ENCODE measurements around the gene MYO6. TPM values are rescaled to one million over a fixed set of nuclear protein-coding genes. Genes with fewer than 3 reads are reported as not detected.

MYO6 gene
- total RNA-seq, 1 experiment from 2014 or later = 122 TPM

DNA sequence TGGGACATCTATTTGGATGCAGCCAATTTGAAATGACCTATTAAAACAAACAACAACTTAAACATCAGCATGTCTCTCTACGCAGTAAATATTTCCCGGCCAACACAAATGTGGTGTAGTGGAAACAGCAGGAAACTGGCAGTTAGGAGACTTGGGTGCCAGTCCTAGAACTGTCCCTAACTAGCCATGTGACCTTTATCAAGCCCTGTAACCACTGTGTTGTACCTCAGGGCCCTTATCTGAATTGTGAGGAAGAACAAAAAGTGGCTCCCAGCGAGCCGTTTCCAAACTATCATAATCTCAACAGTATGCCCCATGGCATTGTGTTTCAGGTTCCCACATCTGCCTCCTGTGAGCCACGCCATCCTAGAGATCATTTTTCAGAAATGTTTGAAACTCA, 198.9 kb downstream of the MYO6 start:
- Mint-ChIP-seq H3K9me3 (ENCODE audit: low read depth, unreplicated experiment) (no peaks in the 10 kb centered on the region), H3K27ac (ENCODE audit: unreplicated experiment) (no peak overlapping the region), H3K27me3 (ENCODE audit: unreplicated experiment) (peaks cover 15% of the 10 kb centered on the region), H3K4me3 (ENCODE audit: low read depth, unreplicated experiment) (no peak overlapping the region), H3K36me3 (ENCODE audit: insufficient read depth, unreplicated experiment) (no peaks in the 10 kb centered on the region), H3K4me1 (ENCODE audit: low read depth, unreplicated experiment) (peaks cover 7% of the 10 kb centered on the region)
- CTCF ChIA-PET = no interaction called here
- TF ChIP-seq, protein P1, sequence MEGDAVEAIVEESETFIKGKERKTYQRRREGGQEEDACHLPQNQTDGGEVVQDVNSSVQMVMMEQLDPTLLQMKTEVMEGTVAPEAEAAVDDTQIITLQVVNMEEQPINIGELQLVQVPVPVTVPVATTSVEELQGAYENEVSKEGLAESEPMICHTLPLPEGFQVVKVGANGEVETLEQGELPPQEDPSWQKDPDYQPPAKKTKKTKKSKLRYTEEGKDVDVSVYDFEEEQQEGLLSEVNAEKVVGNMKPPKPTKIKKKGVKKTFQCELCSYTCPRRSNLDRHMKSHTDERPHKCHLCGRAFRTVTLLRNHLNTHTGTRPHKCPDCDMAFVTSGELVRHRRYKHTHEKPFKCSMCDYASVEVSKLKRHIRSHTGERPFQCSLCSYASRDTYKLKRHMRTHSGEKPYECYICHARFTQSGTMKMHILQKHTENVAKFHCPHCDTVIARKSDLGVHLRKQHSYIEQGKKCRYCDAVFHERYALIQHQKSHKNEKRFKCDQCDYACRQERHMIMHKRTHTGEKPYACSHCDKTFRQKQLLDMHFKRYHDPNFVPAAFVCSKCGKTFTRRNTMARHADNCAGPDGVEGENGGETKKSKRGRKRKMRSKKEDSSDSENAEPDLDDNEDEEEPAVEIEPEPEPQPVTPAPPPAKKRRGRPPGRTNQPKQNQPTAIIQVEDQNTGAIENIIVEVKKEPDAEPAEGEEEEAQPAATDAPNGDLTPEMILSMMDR (IDR thresholded peaks at IDR 0.05; ENCODE audit: unreplicated experiment) = no peak
- BruUV-seq (replicated peaks) = no TSS peak
- intact Hi-C loops (cut with micrococcal nuclease; ENCODE audit: unreplicated experiment) = no loop called here
- no peak for DNase-seq

GRCh38 chr6:75952128-75952527, 203.1 kb downstream of the MYO6 start:
- BruUV-seq (replicated peaks) = no TSS peak
- CTCF ChIA-PET = interaction anchor here (1.0 kb wide), 1 partner anchor 12 kb away, joined by 3 read pairs; no protein-coding TSS in a partner anchor
- Mint-ChIP-seq H3K27me3 (ENCODE audit: unreplicated experiment) (peaks cover 27% of the 10 kb centered on the region), H3K27ac (ENCODE audit: unreplicated experiment) (no peak overlapping the region), H3K4me3 (ENCODE audit: low read depth, unreplicated experiment) (no peak overlapping the region), H3K9me3 (ENCODE audit: low read depth, unreplicated experiment) (no peaks in the 10 kb centered on the region), H3K4me1 (ENCODE audit: low read depth, unreplicated experiment) (peaks cover 7% of the 10 kb centered on the region), H3K36me3 (ENCODE audit: insufficient read depth, unreplicated experiment) (no peaks in the 10 kb centered on the region)
- intact Hi-C loops (cut with micrococcal nuclease; ENCODE audit: unreplicated experiment) = no loop called here
- DNase-seq = no peak
- TF ChIP-seq, protein P1 (IDR thresholded peaks at IDR 0.05; ENCODE audit: unreplicated experiment) = no peak

GRCh38 chr6:75963569-75963968, 214.5 kb downstream of the MYO6 start:
- CTCF ChIA-PET = interaction anchor here (1.6 kb wide), 1 partner anchor 12 kb away, joined by 3 read pairs; no protein-coding TSS in a partner anchor
- Mint-ChIP-seq H3K36me3 (ENCODE audit: insufficient read depth, unreplicated experiment) (no peaks in the 10 kb centered on the region), H3K27me3 (ENCODE audit: unreplicated experiment) (peaks cover 6% of the 10 kb centered on the region), H3K4me3 (ENCODE audit: low read depth, unreplicated experiment) (no peak overlapping the region), H3K27ac (ENCODE audit: unreplicated experiment) (no peak overlapping the region), H3K9me3 (ENCODE audit: low read depth, unreplicated experiment) (no peaks in the 10 kb centered on the region), H3K4me1 (ENCODE audit: low read depth, unreplicated experiment) (no peaks in the 10 kb centered on the region)
- DNase-seq = no peak
- intact Hi-C loops (cut with micrococcal nuclease; ENCODE audit: unreplicated experiment) = no loop called here
- no TSS peak for BruUV-seq (replicated peaks)
- TF ChIP-seq, protein P1 (IDR thresholded peaks at IDR 0.05; ENCODE audit: unreplicated experiment) = no peak

DNA sequence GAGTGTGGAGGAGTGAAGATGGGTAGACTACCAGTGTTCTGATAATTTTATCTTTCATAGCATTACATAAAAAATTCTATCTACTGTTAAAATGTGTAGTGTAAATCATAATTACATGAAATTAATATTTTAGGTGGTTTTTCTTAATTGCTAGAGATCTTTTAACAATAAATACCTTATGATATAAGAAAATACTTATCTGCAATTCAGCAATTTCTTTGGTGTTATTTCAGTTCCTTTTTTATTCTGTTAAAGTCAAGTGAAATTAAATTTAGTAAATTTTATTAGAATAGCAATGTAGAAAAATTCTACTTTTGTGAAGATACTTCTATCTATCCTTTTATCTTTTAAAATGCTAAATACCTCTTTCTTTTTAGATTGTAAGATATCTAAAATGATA, 219.1 kb downstream of the MYO6 start:
- no peak for DNase-seq
- Mint-ChIP-seq H3K4me3 (ENCODE audit: low read depth, unreplicated experiment) (no peak overlapping the region), H3K27ac (ENCODE audit: unreplicated experiment) (no peak overlapping the region), H3K9me3 (ENCODE audit: low read depth, unreplicated experiment) (no peaks in the 10 kb centered on the region), H3K27me3 (ENCODE audit: unreplicated experiment) (no peaks in the 10 kb centered on the region), H3K4me1 (ENCODE audit: low read depth, unreplicated experiment) (no peaks in the 10 kb centered on the region), H3K36me3 (ENCODE audit: insufficient read depth, unreplicated experiment) (no peaks in the 10 kb centered on the region)
- CTCF ChIA-PET = no interaction called here
- no TSS peak for BruUV-seq (replicated peaks)
- TF ChIP-seq, protein P1 (IDR thresholded peaks at IDR 0.05; ENCODE audit: unreplicated experiment) = no peak
- intact Hi-C loops (cut with micrococcal nuclease; ENCODE audit: unreplicated experiment) = no loop called here

Other genes starting within 250 kb of the MYO6 start
- gene SENP6, start 147.4 kb upstream of the MYO6 start, total RNA-seq (2022) = 76.2 and 93.6 TPM in 2 replicates

All from Calu3 (cell line).